Brain microvascular endothelial cell (primary cell): ENCODE measurements around the gene ABLIM2.
A peak's percentile ranks its signal among the peaks of the same experiment; 100 is the strongest.

Source experiments
- DNase-seq: peaks from one replicate; pipeline ENCODE4 v3.0.0-alpha.2; 2020
- H3K27ac ChIP-seq: fragments of 250-450 bp; sonication (Bioruptor Pico); 2 replicates; pipeline ENCODE4 v1.5.1; 2020; ENCODE audit warnings: mild to moderate bottlenecking, moderate library complexity
- H3K27me3 ChIP-seq: fragments of 250-450 bp; sonication (Bioruptor Pico); replicated peaks from 2 replicates; pipeline ENCODE4 v1.5.1; 2020; ENCODE audit warnings: mild to moderate bottlenecking
- H3K36me3 ChIP-seq: fragments of 250-450 bp; sonication (Bioruptor Pico); replicated peaks from 2 replicates; pipeline ENCODE4 v1.5.1; 2020; ENCODE audit warnings: mild to moderate bottlenecking
- H3K4me3 ChIP-seq: 2 replicates; pipeline ENCODE4 v1.5.1; 2011; ENCODE audit warnings: low read depth, mild to moderate bottlenecking, control low read depth, low read length, moderate library complexity
- CTCF ChIP-seq: IDR thresholded peaks from 2 replicates; pipeline ENCODE4 v1.5.1; 2011; ENCODE audit warnings: low read depth, mild to moderate bottlenecking, moderate library complexity, low read length, control low read depth, inconsistent platforms; ENCODE audit errors: missing control alignments
- in situ Hi-C: cut with HindIII; loops from 2 replicates; pipeline ENCODE4 v1.10.0; 2017; ENCODE audit warnings: low sequenced_read_pairs, low pct_ligation_motif_present

ABLIM2 gene

GRCh38 chr4:7978907-7979651 is 179.5 kb downstream of the ABLIM2 start:
- Histone ChIP-seq H3K36me3 (no peaks in the 10 kb centered on the region), H3K27ac (no peak overlapping the region), H3K27me3 (no peaks in the 10 kb centered on the region), H3K4me3 (no peak overlapping the region)
- TF ChIP-seq CTCF, result no peak
- DNase-seq, result no peak
- in situ Hi-C loops, result no loop called here

- no peaks in the 10 kb centered on the region for H3K36me3 ChIP-seq
- DNase-seq, result no peak
- H3K4me3 ChIP-seq, result no peak overlapping the region
- no peak for TF ChIP-seq CTCF
- H3K27ac ChIP-seq, result peak overlapping the region; percentile 48
- H3K27me3 ChIP-seq, result no peaks in the 10 kb centered on the region
- in situ Hi-C loops, result no loop called here
These were observed 180.1 kb downstream of the ABLIM2 start for GRCh38 chr4:7978489-7978888.

GRCh38 chr4:7976634-7977033 is 182.0 kb downstream of the ABLIM2 start:
- Histone ChIP-seq H3K27me3 (no peaks in the 10 kb centered on the region), H3K27ac (no peak overlapping the region), H3K36me3 (no peaks in the 10 kb centered on the region), H3K4me3 (no peak overlapping the region)
- TF ChIP-seq CTCF, result no peak
- in situ Hi-C loops, result no loop called here
- DNase-seq, result no peak

- no peaks in the 10 kb centered on the region for H3K36me3 ChIP-seq
- no peak overlapping the region for H3K4me3 ChIP-seq
- no peaks in the 10 kb centered on the region for H3K27me3 ChIP-seq
- TF ChIP-seq CTCF, result no peak
- DNase-seq, result no peak
- in situ Hi-C loops, result no loop called here
- H3K27ac ChIP-seq, result no peak overlapping the region
These were observed 182.6 kb downstream of the ABLIM2 start for GRCh38 chr4:7976025-7976424.

- TF ChIP-seq CTCF, result no peak
- no peak overlapping the region for H3K27ac ChIP-seq
- no peaks in the 10 kb centered on the region for H3K36me3 ChIP-seq
- in situ Hi-C loops, result no loop called here
- DNase-seq, result no peak
- H3K4me3 ChIP-seq, result no peak overlapping the region
- H3K27me3 ChIP-seq, result no peaks in the 10 kb centered on the region
These were observed 184.2 kb downstream of the ABLIM2 start for GRCh38 chr4:7974425-7974824.

GRCh38 chr4:7973545-7973981 is 185.1 kb downstream of the ABLIM2 start:
- no peak overlapping the region for H3K27ac ChIP-seq
- no peaks in the 10 kb centered on the region for H3K27me3 ChIP-seq
- peak; percentile 45 for DNase-seq
- H3K36me3 ChIP-seq, result no peaks in the 10 kb centered on the region
- in situ Hi-C loops, result no loop called here
- TF ChIP-seq CTCF, result no peak
- H3K4me3 ChIP-seq, result no peak overlapping the region
